OCI-M1 (cell line): ENCODE measurements around the gene URI1.
A peak's percentile ranks its signal among the peaks of the same experiment; 100 is the strongest.

Source experiments
- DNase-seq: peaks from one replicate; lab custom pipeline; 2025; lab: John Stamatoyannopoulos, UW

The URI1 gene

GRCh38 chr19:29971002-29971401 lies 29.0 kb downstream of the URI1 start:
- peak; percentile 30 for DNase-seq

GRCh38 chr19:29971648-29972047 lies 29.6 kb downstream of the URI1 start:
- no peak for DNase-seq

DNA sequence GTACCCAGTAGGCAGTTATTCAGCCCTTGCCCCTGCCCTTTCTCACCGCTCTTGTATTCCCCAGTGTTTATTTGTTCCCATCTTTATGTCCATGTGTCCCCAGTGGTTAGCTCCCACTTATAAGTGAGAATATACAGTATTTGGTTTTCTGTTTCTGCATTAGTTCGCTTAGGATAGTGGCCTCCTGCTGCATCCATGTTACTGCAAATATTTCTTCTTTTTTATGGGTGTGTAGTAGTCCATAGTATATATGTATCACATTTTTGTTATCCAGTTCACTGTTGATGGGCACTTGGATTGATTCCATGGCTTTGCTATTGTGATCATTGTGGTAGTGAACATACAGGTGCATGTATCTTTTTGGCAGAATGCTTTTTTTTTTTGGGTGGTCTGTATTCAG lies 32.7 kb downstream of the URI1 start:
- no peak for DNase-seq

GRCh38 chr19:29976151-29976943 lies 34.3 kb downstream of the URI1 start:
- DNase-seq = peak; percentile 49

GRCh38 chr19:29978080-29978479 lies 36.0 kb downstream of the URI1 start:
- peak; percentile 71 for DNase-seq

DNA sequence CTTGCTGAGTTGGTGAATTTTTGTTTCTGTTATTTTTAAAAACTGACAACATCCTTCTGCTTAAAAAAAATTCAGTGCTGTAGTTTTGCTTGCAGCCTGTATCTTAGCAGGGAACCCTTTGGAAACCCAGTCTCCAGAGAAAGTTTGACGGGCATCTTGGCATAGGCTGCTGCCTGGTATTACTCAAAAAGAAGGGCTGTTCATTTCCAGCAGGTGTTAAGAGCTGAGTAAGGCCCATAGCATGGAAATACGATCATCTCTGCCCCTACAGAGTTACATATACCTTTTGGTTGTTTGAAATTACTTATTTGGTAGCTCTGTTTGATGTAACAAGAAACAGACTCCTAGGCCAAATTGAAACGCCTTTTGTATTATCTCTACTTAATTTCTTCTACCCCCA lies 41.5 kb downstream of the URI1 start:
- DNase-seq = no peak

DNA sequence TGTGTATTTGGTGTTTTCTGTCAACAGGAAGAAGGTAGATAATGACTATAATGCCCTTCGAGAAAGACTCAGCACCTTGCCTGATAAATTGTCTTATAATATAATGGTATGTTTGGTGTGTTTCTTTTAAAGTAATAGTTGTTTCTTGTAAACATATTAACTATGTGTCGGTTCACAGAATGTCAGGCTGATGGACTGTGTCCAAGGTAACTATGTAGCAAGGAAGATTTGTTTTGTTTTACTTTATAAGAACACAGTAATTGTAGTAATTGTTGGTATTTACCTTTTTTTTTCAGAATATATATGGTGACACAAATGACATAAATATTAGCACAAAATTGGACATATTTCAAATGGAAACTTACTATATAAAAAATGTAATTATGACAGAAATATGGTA lies 43.2 kb downstream of the URI1 start:
- no peak for DNase-seq

GRCh38 chr19:29988351-29988750 lies 46.3 kb downstream of the URI1 start:
- DNase-seq = no peak

- DNase-seq = no peak
These were observed 50.3 kb downstream of the URI1 start for GRCh38 chr19:29992233-29992867.

GRCh38 chr19:29999490-29999889 lies 57.5 kb downstream of the URI1 start:
- DNase-seq = no peak

DNA sequence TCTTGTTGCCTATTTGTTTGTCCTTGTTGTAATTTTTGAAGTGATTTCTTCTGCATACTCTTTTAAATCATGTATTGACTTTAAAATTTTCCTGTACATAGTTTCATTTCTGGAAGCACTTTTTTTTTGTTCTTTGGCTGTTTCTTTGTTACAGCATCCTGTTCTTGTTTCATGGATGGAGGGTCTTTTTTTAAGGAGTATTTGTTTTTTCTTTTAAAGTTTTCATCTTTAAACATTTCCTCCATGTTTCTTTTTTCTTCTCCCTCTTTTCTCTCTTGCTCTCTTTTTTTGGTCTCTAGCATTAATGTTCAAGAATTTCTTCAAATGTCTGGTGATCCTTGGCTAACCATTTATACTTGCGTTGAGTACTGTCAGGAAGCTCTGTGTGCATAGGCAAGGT lies 58.8 kb downstream of the URI1 start:
- no peak for DNase-seq

DNA sequence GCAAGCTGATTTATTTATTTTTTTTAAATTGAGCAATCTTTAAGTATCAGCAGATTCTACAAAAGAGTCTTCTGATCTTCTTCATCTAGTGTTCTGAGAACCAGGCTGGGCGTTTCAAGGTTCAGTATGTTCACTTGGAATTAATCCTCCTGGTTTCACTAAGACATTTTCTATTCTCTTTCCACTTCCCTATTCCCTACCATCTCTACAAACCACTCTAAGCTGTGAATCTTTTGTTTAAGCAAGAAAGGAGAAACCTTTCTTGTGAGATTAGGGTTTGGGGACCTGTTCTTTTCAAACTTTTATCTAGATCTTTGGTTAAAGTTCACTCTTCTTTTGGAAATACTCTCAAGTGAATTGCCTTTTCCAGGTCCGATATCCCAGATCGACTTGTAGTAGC lies 59.3 kb downstream of the URI1 start:
- no peak for DNase-seq

- DNase-seq = peak; percentile 22
These were observed 59.8 kb downstream of the URI1 start for GRCh38 chr19:30001791-30002190.

DNA sequence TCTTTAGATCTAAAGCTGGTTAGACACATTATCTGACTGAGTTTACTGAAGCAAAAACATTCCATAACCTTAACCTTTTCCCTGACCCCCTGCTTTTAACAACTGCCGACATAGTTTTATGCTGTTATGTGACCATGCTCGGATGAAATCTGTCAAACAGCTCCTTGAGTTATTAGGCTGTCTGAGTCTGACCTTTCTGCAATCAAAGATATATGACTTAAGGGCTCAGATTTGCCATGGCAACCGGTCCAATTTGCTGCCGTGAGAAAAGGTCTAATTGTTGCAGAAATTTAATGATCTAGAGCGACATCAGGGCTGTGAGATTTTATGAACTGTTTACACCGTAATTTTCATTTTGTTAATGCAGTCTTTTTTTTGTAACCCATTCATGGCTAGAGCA lies 61.8 kb downstream of the URI1 start:
- DNase-seq = no peak

GRCh38 chr19:30004403-30004802 lies 62.4 kb downstream of the URI1 start:
- DNase-seq = no peak

DNA sequence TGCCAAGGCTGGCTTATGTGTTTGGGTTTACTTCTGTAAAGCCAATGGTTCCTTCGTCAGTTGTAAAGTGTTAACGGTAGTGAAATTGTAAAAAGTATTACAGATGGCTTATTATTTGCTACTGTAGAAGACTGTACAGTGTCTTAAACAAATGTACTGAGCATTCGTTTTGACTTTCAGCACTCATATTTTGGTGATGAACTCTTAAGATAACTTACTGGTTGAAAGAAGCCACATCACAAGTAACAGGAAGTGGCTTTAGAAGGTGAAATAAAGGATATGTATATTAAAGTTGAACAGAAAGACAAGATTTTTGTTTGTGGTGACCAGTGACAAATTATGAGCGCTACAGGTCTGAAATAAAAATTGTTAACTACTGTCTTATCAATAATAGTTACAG lies 64.2 kb downstream of the URI1 start:
- DNase-seq = peak; percentile 57

DNA sequence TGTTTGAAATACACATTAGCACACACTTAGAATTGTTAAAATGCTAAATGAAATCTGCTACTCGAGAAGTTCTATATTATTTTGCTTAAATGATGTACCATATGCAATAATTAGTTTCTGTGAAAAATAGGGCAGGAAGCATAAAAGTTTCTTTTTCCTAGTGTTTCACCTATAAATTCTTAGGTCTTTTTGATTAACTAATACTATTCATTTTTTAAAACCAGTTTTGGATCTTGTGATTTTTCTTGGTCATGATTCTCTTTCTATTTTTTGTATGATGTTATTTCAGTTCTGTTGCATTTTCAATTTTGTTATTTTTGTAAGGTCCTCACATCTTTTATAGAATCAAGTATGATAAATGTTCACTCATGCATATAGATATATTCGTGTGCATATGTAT lies 66.1 kb downstream of the URI1 start:
- no peak for DNase-seq

GRCh38 chr19:30009013-30009412 lies 67.0 kb downstream of the URI1 start:
- no peak for DNase-seq

DNA sequence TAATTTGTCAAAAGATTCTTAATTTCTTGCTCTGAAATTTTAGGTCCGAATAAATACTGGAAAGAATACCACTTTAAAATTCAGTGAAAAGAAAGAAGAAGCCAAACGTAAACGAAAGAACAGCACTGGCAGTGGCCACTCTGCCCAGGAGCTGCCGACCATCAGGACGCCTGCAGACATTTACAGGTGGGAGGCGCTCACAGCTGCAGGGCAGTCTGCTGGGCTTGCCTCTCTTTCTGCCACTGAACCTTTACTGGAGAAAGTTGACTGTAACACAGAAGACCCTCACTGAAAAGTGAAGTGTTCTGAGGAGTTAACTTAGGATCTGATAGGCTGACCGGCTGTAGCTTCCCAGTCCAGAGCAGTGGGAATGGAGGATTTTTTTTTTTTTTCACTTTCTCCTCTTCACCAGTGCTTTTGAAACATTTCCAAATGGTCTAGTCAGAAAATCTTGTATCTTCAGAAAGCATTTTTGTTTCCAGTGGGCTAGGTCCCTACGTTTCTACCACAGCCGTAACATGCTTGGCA lies 69.1 kb downstream of the URI1 start:
- no peak for DNase-seq

GRCh38 chr19:30014770-30015169 lies 72.7 kb downstream of the URI1 start:
- DNase-seq = no peak

- no peak for DNase-seq
These were observed 75.1 kb downstream of the URI1 start for GRCh38 chr19:30017172-30017571.

GRCh38 chr19:30020189-30020588 lies 78.2 kb downstream of the URI1 start:
- no peak for DNase-seq

- DNase-seq = no peak
These were observed 80.6 kb downstream of the URI1 start for GRCh38 chr19:30022659-30023058.

- DNase-seq = peak; percentile 37
These were observed 81.3 kb downstream of the URI1 start for GRCh38 chr19:30023330-30023729.
